Liver (tissue), 3 donors: Measurements from ENCODE around the gene CORO2B.

Experiments
- CTCF ChIP-seq: fragments of 150-350 bp; IDR thresholded peaks from 2 replicates; pipeline ENCODE4 v1.5.1; 2017; ENCODE audit warnings: improper control_type of control experiment, low read depth, low read length; ENCODE audit not compliant: missing input control
- REST ChIP-seq: IDR thresholded peaks from 2 replicates; pipeline ENCODE4 v1.6.1; 2016; ENCODE audit warnings: antibody characterized with exemption, mild to moderate bottlenecking
- SP1 ChIP-seq: IDR thresholded peaks from 2 replicates; pipeline ENCODE4 v1.6.1; 2018; ENCODE audit warnings: antibody characterized with exemption, mild to moderate bottlenecking
- donor health status: healthy.
- donor health status: healthy.

GRCh38 chr15:68594533-68595259, 15.9 kb downstream of the CORO2B start:
- TF ChIP-seq REST: no peak
- no peak for TF ChIP-seq CTCF
- TF ChIP-seq SP1: no peak
